GM18526 (cell line): ENCODE measurements around the gene THRB.

Experiments
- POLR2A ChIP-seq: IDR thresholded peaks from 3 replicates; pipeline ENCODE4 v1.6.1; 2011; ENCODE audit not compliant: insufficient read length; ENCODE audit errors: extremely low read depth

THRB gene

GRCh38 chr3:24180616-24181015, 314.0 kb downstream of the THRB start:
- no peak for TF ChIP-seq POLR2A

GRCh38 chr3:24177201-24177600, 317.4 kb downstream of the THRB start:
- TF ChIP-seq POLR2A, result no peak

GRCh38 chr3:24174614-24175013, 320.0 kb downstream of the THRB start:
- TF ChIP-seq POLR2A, result no peak

GRCh38 chr3:24168977-24169376, 325.7 kb downstream of the THRB start:
- no peak for TF ChIP-seq POLR2A

GRCh38 chr3:24167429-24167828, 327.2 kb downstream of the THRB start:
- TF ChIP-seq POLR2A, result no peak

- no peak for TF ChIP-seq POLR2A
These were observed 328.1 kb downstream of the THRB start for GRCh38 chr3:24166515-24166914.

DNA sequence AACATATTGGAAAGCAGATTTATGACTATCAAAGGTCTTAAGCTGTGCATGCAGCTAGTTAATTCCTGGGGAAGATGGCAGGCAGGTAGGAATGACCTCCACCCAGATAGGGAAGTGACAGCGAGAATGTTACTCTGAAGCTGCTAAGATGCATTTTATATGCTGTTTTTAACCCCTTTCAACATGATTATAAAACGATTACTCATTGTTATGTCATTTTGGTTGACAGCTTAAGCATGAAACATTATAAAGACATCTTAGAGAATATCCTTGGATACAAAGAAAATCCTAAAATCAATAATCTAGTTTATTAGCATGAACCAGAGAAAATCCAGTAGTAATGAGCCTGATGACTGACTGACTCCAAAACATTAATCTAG, 329.1 kb downstream of the THRB start:
- TF ChIP-seq POLR2A, result no peak

GRCh38 chr3:24164967-24165602, 329.6 kb downstream of the THRB start:
- no peak for TF ChIP-seq POLR2A

GRCh38 chr3:24162929-24163328, 331.7 kb downstream of the THRB start:
- no peak for TF ChIP-seq POLR2A

DNA sequence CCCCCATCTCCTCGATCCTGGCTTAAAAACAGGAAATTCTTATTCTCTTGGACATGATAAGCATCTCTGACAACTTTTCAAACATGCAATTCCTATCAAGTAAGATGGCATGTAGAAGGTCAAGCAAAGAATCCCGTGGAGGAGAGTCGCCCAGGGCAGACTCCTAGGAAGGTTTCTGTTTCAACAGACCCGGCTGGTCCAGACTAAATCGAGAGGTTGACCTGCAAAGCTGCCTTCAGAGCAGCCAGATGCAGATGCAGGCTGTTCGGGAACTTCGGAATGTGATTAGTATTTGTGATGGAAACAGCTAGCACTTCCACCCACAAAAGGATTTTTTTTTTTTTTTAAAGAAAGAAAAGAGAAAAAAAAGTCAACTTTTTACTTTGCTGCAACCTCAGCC, 332.8 kb downstream of the THRB start:
- no peak for TF ChIP-seq POLR2A

- TF ChIP-seq POLR2A, result no peak
These were observed 334.1 kb downstream of the THRB start for GRCh38 chr3:24160424-24161095.

DNA sequence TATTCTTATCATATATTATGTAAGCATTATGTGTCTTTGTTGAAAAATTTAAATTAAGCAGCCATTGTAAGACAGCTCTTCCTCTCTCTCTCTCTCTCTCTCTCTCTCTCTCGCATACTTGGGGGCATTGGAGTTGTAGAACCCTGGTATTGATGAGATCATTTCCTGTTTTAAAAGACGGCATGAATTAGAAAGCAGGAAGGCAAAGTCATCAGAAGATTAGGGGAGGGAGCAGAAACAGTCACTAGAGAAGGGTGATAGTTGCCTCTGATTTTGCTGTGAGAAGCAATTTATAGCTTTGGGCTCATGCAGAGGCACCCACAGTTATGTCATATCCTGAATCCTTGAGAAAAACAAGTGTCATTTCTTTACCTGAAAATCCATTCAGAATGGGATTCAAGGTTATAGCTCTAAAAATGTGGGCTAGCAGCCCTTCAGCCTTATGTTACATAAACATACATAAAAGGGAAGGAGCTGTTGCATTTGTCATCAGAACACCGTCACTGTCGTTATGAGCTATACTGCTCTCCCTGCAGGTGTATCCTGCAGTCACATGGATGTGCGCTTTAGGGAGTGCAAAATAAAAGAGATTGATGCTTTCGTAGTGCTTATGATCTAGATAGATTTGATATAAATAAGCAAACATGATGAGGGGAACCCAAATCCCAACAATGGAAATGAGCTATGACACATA, 335.7 kb downstream of the THRB start:
- no peak for TF ChIP-seq POLR2A

DNA sequence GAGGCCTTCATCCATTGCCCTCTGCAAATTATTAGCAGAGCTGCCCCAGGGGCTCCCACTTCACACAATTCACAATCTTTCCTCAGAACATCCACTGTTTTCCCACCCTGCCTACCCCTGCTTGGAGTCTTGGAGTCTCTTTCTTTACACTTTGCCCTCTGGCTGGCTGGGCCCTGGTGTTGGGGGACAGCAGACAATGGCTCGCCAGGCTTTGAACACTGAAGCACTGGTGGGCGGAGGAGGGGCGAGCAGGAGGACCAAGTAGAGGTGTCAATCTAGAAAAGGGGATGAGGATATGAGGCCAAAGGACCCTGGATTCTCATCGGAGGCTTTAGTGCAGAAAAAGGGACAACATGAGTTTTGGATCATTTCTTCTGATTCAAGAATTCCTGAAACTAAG, 337.5 kb downstream of the THRB start:
- TF ChIP-seq POLR2A, result no peak

- no peak for TF ChIP-seq POLR2A
These were observed 338.2 kb downstream of the THRB start for GRCh38 chr3:24156466-24156865.

DNA sequence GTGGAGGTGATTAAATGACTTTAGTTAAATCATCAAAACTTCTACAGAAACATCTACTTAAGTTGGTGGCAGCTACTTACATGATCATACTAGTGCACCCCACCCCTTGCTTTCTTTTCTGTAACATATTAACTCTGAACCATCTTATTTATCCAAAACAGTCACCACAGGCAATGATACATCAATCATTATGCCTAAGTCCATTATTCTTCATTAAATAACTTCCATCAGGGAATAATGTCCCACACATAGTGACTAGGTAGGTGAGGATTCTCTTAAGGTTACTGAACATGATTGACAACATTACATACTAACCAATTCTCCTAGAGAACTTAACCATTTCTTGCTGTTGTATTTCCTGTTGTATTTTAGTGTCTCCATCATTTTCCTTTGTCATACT, 339.4 kb downstream of the THRB start:
- no peak for TF ChIP-seq POLR2A

- TF ChIP-seq POLR2A, result no peak
These were observed 339.9 kb downstream of the THRB start for GRCh38 chr3:24154781-24155180.

- TF ChIP-seq POLR2A, result no peak
These were observed 340.5 kb downstream of the THRB start for GRCh38 chr3:24154013-24154695.

- no peak for TF ChIP-seq POLR2A
These were observed 343.1 kb downstream of the THRB start for GRCh38 chr3:24151594-24151993.
